Pancreas (tissue), 10 donors: ENCODE data around the gene MSL3. TPM values are rescaled to one million over a fixed set of nuclear protein-coding genes. Genes with fewer than 3 reads are reported as not detected.
A peak's percentile ranks its signal among the peaks of the same experiment; 100 is the strongest.

Experiments
- ATAC-seq, 4 donors: fragments of 200-7000 bp; cut with Tn5 transposase; one replicate each; pipeline versions ENCODE4 v1.8.0 to v1.9.1; 2020; ENCODE audit warnings: mild to moderate bottlenecking in 4 of 4, moderate library complexity in 4 of 4
- DNase-seq, 6 donors: peaks; one replicate each; pipeline ENCODE4 v3.0.0-alpha.2; 2020
- FAIRE-seq: peaks from 2 replicates; lab custom pipeline; 2012; peaks lifted over from hg19 to GRCh38; lab: Jason Lieb, UNC
- H3K27ac ChIP-seq, 4 donors: fragments of 200-600 bp; sonication (generic); 1 replicate in 3 of 4; 2 replicates in 1 of 4; pipeline versions ENCODE4 v1.5.0 to v1.8.0; 2020
- H3K27me3 ChIP-seq, 4 donors: fragments of 200-600 bp; one replicate each; pipeline ENCODE4 v1.8.0; 2021
- H3K36me3 ChIP-seq, 3 donors: fragments of 200-600 bp; sonication (generic) in 1 of 3; one replicate each; pipeline versions ENCODE4 v1.5.0 to v1.8.0; 2020 to 2021
- H3K4me1 ChIP-seq, 3 donors: fragments of 200-600 bp; one replicate each; pipeline ENCODE4 v1.8.0; 2021
- H3K4me3 ChIP-seq, 4 donors: fragments of 200-600 bp; sonication (generic) in 2 of 4; one replicate each; pipeline versions ENCODE4 v1.5.0 to v1.8.0; 2020 to 2021
- H3K9me3 ChIP-seq, 4 donors: fragments of 200-600 bp; one replicate each; pipeline ENCODE4 v1.8.0; 2021
- WGBS, 2 donors: extraction: QIAGEN DNeasy Blood & Tissue Kit; methylation state at CpG; one replicate each; pipeline ENCODE4 v1.1.7; 2013; 5-methylcytosine and 5-hydroxymethylcytosine counted together
- intact Hi-C, 3 donors: fragments of 100-400 bp; cut with DNase I; formaldehyde crosslinking; loops; one replicate each; pipeline versions ENCODE4 v1.11.1 to v1.14.2; 2022
- polyA plus RNA-seq, 2 donors: library from polyadenylated mRNA; stranded (reverse); fragments of 200-250 nt; gene quantifications; one replicate each; pipeline ENCODE4 v1.2.3, GENCODE V29; 2013
- total RNA-seq, 6 donors: library from RNA; stranded (reverse); fragmentation: NEBNext Ultra II Directional in 4 of 6; extraction: Animal tissue kit (Norgen Biotek cat#: 25700) in 4 of 6; gene quantifications; one replicate each; pipeline versions ENCODE4 v1.2.1 to v1.2.4, GENCODE V29; 2021 to 2023
- TF ChIP-seq, protein P1 (sequence below), 4 donors: fragments of 200-600 bp; sonication (generic) in 3 of 4; IDR thresholded peaks; one replicate each; pipeline versions ENCODE4 v1.5.0 to v1.8.0; 2021; ENCODE audit warnings: antibody characterized with exemption in 4 of 4
- donor health status: healthy with polysubstance abuse.
- donor health status: DM: no; HTN: no; CAD: no; lungs with moderate emphysema.
- donor health status: DM: no; HTN: no; CAD: no.
- donor health status: control.
- donor health status: control.
- donor health status: Bipolar disorder and iron deficiency.
- donor health status: DM: yes; HTN: yes; CAD: no.
- donor health status: DM: no; HTN: no; CAD: no.
- donor health status: DM: no; HTN: no; CAD: no.
- donor health status: DM: yes; HTN: yes; CAD: no.

MSL3 gene, protein sequence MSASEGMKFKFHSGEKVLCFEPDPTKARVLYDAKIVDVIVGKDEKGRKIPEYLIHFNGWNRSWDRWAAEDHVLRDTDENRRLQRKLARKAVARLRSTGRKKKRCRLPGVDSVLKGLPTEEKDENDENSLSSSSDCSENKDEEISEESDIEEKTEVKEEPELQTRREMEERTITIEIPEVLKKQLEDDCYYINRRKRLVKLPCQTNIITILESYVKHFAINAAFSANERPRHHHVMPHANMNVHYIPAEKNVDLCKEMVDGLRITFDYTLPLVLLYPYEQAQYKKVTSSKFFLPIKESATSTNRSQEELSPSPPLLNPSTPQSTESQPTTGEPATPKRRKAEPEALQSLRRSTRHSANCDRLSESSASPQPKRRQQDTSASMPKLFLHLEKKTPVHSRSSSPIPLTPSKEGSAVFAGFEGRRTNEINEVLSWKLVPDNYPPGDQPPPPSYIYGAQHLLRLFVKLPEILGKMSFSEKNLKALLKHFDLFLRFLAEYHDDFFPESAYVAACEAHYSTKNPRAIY
- total RNA-seq (10 to 100 TPM in 1 of 6 donors, 1 to 10 TPM in 5; 6.5 to 17.3 (median 7.6) TPM), polyA plus RNA-seq (10 to 100 TPM; 14.3 to 17.8 TPM)

DNA sequence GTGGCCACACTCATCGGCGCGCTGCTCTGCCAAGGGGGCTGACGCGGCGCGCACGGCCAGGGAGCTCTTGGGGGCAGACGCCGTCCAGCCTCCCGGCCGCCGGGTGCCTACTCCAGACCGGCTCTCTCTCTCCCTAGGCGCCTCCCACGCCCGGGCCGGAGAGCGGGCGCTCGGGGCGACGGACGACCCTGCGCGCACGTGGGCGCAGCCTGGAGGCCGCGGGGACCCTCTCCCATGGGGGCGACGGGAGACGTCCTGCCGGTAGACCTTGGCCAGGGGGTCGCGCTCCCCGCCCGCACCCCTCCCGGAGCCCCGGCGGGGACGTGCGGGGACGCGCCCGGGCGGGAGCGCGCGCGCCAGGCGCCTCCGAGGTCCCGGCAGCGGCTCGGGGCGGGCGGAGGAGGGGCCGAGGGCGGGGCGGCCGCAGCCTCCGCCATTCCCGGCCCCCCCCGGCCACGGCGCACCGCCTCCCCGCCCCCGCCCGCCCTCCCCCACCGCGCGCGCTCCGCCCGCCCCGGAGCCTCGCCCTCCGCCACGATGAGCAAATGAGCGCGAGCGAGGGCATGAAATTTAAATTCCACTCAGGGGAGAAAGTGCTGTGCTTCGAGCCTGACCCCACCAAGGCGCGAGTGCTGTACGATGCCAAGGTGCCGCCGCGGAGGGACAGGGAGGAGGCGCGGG, at the start of gene MSL3:
TSS of gene MSL3 (plus strand) at position 519 of the 681 bp plus-strand sequence. CDS start at position 546, 27 bp downstream.
- Histone ChIP-seq H3K4me3 (peak within 1 kb of the TSS; percentile 43 to 67 (median 52)), H3K4me1 (no peaks in the 10 kb centered on the region), H3K36me3 (no peaks in the 10 kb centered on the region), H3K27me3 (no peaks in the 10 kb centered on the region), H3K27ac (peak within 1 kb of the TSS; percentile 61 to 83 (median 76)), H3K9me3 (no peaks in the 10 kb centered on the region)
- TF ChIP-seq, protein P1, sequence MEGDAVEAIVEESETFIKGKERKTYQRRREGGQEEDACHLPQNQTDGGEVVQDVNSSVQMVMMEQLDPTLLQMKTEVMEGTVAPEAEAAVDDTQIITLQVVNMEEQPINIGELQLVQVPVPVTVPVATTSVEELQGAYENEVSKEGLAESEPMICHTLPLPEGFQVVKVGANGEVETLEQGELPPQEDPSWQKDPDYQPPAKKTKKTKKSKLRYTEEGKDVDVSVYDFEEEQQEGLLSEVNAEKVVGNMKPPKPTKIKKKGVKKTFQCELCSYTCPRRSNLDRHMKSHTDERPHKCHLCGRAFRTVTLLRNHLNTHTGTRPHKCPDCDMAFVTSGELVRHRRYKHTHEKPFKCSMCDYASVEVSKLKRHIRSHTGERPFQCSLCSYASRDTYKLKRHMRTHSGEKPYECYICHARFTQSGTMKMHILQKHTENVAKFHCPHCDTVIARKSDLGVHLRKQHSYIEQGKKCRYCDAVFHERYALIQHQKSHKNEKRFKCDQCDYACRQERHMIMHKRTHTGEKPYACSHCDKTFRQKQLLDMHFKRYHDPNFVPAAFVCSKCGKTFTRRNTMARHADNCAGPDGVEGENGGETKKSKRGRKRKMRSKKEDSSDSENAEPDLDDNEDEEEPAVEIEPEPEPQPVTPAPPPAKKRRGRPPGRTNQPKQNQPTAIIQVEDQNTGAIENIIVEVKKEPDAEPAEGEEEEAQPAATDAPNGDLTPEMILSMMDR (IDR thresholded peaks at IDR 0.05): no peak
- FAIRE-seq: no peak
- peak; percentile 69 to 80 (median 70) for ATAC-seq
- intact Hi-C loops: no loop called here
- DNase-seq: peak; percentile 37 to 85 (median 62)
- WGBS, 2 donors: 0 to 41% methylated on average over 58 to 85 of the region's 93 CpGs

DNA sequence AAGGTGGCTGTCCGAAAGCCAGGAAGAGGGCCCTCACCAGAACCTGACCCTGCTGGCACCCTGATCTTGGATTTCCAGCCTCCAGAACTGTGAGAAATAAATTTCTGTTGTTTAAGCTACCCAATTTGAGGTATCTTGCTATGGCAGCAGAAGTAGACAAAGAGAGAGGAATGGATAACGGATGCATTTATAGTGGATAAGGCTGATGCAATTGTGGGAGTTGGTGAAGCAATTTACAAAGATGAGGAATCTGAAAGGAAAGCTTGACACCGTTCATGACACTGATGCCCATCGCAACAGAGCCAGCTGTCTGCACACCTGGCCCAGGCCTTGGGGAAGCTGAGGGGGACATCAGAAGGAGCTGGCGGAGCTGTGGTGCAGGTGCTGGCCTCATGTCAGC, 35.7 kb upstream of the MSL3 start:
- intact Hi-C loops: loop anchor here in 1 of 3 donors (10.0 kb wide), 1 partner anchor 188 kb away; no protein-coding TSS in a partner anchor
- H3K27ac ChIP-seq: no peak overlapping the region
- DNase-seq: no peak
- FAIRE-seq: no peak
- ATAC-seq: no peak
- no peaks in the 10 kb centered on the region for H3K4me1 ChIP-seq
- peaks cover 0 to 7% (median 0%) of the 10 kb centered on the region in 4 donors for H3K27me3 ChIP-seq
- WGBS, 2 donors: 78 to 84% methylated on average over 5 of the region's 5 CpGs
- TF ChIP-seq, protein P1 (IDR thresholded peaks at IDR 0.05): no peak
- no peaks in the 10 kb centered on the region for H3K9me3 ChIP-seq
- no peak overlapping the region for H3K4me3 ChIP-seq
- H3K36me3 ChIP-seq: no peaks in the 10 kb centered on the region

DNA sequence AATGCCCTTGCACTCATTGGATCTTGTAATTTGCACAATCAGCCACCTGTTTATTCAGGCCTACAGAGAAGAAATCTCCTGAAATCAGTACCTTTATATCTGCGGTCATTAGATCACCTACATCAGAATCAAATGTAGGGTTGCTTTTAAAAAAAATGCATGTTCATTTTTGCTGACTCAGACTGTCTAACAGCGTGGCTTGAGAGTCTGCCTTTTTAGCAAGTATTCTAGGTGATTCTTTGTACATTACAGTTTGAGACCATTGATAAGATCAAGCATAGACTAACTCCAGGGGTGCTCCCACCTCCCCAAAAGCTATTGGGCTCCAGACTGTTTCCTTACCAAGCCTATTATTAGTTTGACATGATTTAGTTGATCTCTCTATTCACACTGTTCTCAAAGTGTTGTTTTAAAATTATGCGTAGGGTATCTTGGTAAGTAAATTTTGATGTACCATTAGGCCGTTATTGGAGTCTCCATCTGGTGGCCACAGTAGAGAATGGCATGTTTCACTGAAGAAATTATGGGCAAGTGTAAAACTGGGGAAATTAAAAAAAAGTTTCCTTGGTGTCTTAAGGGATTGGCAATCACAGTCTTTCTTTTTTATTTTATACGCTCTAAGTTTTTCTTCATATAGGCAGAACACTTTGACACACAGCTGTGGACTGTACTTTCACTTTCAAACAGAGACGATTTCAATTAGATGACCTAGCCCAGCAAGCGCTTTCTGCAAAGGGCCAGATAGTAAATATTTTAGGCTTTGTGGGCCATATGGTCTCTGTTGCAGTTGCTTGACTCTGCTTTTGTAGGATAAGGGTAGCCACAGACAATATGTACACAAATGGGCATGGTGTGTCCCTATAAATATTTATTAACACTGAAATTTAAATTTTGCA, 33.7 kb upstream of the MSL3 start:
- no peaks in the 10 kb centered on the region for H3K4me1 ChIP-seq
- peak; percentile 96 for FAIRE-seq
- peak in 1 of 6 donors; percentile 15 for DNase-seq
- intact Hi-C loops: loop anchor here in 1 of 3 donors (10.0 kb wide), 1 partner anchor 190 kb away; no protein-coding TSS in a partner anchor
- no peak overlapping the region for H3K27ac ChIP-seq
- no peaks in the 10 kb centered on the region for H3K36me3 ChIP-seq
- 44 to 48% methylated on average over 7 of the region's 7 CpGs for WGBS, 2 donors
- no peak overlapping the region for H3K4me3 ChIP-seq
- peaks cover 0 to 4% (median 1%) of the 10 kb centered on the region in 4 donors for H3K27me3 ChIP-seq
- ATAC-seq: peak in 3 of 4 donors; percentile 65 to 67 (median 65)
- TF ChIP-seq, protein P1 (IDR thresholded peaks at IDR 0.05): peak; percentile 37 to 60 (median 56)
- H3K9me3 ChIP-seq: no peaks in the 10 kb centered on the region

DNA sequence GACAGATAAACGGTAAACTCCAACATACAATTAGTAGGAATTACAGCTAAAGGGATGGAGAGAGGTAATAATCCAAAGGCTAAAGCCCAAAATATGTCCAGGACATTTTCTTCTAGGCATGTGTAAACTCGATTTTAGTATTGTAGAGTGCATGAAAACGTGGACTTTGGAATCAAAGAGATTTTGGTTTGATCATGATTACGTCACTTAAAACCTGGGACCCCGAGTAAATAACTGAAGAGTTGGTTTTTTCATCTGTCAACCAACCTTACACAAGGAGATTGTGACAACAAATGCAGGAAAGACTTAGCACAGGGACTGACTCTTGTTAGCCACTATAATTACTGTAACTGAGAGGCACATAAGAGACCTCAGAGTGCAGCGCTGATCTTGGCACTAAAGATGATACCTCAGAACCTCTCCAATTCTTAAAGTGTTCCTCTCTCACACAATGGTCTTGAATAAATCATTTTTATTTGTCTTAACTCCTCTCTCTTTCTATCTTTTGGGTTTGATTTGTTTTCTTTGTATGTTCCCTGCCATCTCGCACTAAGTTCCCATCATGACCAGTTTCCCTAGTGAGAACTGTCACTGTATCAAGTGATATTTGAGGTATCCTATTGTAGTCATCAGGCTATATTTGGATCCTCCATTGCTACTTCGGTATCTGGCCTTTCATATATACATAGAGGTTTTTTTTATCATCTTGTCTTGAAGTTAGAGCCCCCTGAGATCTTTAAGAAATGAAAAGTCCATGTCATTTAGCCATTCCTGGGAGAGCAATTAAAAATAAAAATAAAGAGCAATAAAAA, 32.2 kb upstream of the MSL3 start:
- no peak for ATAC-seq
- Histone ChIP-seq H3K36me3 (no peaks in the 10 kb centered on the region), H3K27me3 (peaks cover 0 to 13% (median under 1%) of the 10 kb centered on the region in 4 donors), H3K27ac (no peak overlapping the region), H3K9me3 (no peaks in the 10 kb centered on the region), H3K4me3 (no peak overlapping the region), H3K4me1 (no peaks in the 10 kb centered on the region)
- no peak for DNase-seq
- no peak for FAIRE-seq
- WGBS, 2 donors: 52 to 54% methylated on average over 8 of the region's 8 CpGs
- TF ChIP-seq, protein P1 (IDR thresholded peaks at IDR 0.05): no peak
- intact Hi-C loops: loop anchor here in 1 of 3 donors (10.0 kb wide), 1 partner anchor 191 kb away; no protein-coding TSS in a partner anchor
